GM19372 (cell line): ENCODE results near the gene NOL6.
"Not testable (repeated sequence)": the region's sequence is repeated elsewhere in the genome, so short reads cannot be mapped to it uniquely, and the experiment has no call there.

Experiments
- ATAC-seq: cut with Tn5 transposase; IDR thresholded peaks from one replicate; pipeline ENCODE4 v1.9.1; 2021; ENCODE audit warnings: mild to moderate bottlenecking, low read depth, moderate library complexity; ENCODE audit not compliant: unreplicated experiment

The NOL6 gene

GRCh38 chr9:33435821-33436277, 37.9 kb downstream of the NOL6 start:
- no peak for ATAC-seq

GRCh38 chr9:33434317-33435105, 39.2 kb downstream of the NOL6 start:
- ATAC-seq: no peak

GRCh38 chr9:33433871-33434270, 39.9 kb downstream of the NOL6 start:
- ATAC-seq: no peak

GRCh38 chr9:33431420-33431819, 42.3 kb downstream of the NOL6 start:
- ATAC-seq: no peak

- no peak for ATAC-seq
Measured at GRCh38 chr9:33430942-33431341, 42.8 kb downstream of the NOL6 start.

GRCh38 chr9:33429256-33429985, 44.3 kb downstream of the NOL6 start:
- no peak for ATAC-seq

- no peak for ATAC-seq
Measured at GRCh38 chr9:33426843-33427293, 46.9 kb downstream of the NOL6 start.

- ATAC-seq: no peak
Measured at GRCh38 chr9:33425128-33425533, 48.6 kb downstream of the NOL6 start.

- not testable (repeated sequence) for ATAC-seq
Measured at GRCh38 chr9:33424492-33424891, 49.2 kb downstream of the NOL6 start.

GRCh38 chr9:33424043-33424442, 49.7 kb downstream of the NOL6 start:
- not testable (repeated sequence) for ATAC-seq

- ATAC-seq: no peak
Measured at GRCh38 chr9:33419708-33420303, 53.9 kb downstream of the NOL6 start.

GRCh38 chr9:33418090-33418489, 55.6 kb downstream of the NOL6 start:
- ATAC-seq: no peak

- ATAC-seq: no peak
Measured at GRCh38 chr9:33416996-33417395, 56.7 kb downstream of the NOL6 start.

- ATAC-seq: peak; percentile 74
Measured at GRCh38 chr9:33415501-33416038, 58.2 kb downstream of the NOL6 start.

- no peak for ATAC-seq
Measured at GRCh38 chr9:33414889-33415500, 58.7 kb downstream of the NOL6 start.

GRCh38 chr9:33414268-33414667, 59.5 kb downstream of the NOL6 start:
- ATAC-seq: no peak
